ENCODE measurements around the gene POLR2A. TPM values are rescaled to one million over a fixed set of nuclear protein-coding genes. Genes with fewer than 3 reads are reported as not detected.

Gene POLR2A
- total RNA-seq, 1 donor from 2014 or later: 198 TPM

- peak overlapping the region; percentile 69 for H3K4me3 Mint-ChIP-seq (ENCODE audit: unreplicated experiment)
- peaks cover 55% of the 10 kb centered on the region for H3K36me3 Mint-ChIP-seq (ENCODE audit: low read depth, unreplicated experiment)
- H3K27ac Mint-ChIP-seq (ENCODE audit: unreplicated experiment): peak overlapping the region; percentile 84
- TF ChIP-seq CTCF (IDR thresholded peaks at IDR 0.05; ENCODE audit: unreplicated experiment): no peak
- H3K9me3 Mint-ChIP-seq (ENCODE audit: unreplicated experiment): no peaks in the 10 kb centered on the region
- H3K27me3 Mint-ChIP-seq (ENCODE audit: unreplicated experiment): peaks cover 5% of the 10 kb centered on the region
- no peak for DNase-seq (ENCODE audit: low spot score)
- peaks cover 41% of the 10 kb centered on the region for H3K4me1 Mint-ChIP-seq (ENCODE audit: unreplicated experiment)
Observed at GRCh38 chr17:7495906-7496434, 11.8 kb downstream of the POLR2A start.

GRCh38 chr17:7496470-7497183 is 12.5 kb downstream of the POLR2A start:
- Mint-ChIP-seq H3K27ac (ENCODE audit: unreplicated experiment) (peak overlapping the region; percentile 84), H3K36me3 (ENCODE audit: low read depth, unreplicated experiment) (peaks cover 61% of the 10 kb centered on the region), H3K27me3 (ENCODE audit: unreplicated experiment) (peaks cover 7% of the 10 kb centered on the region), H3K4me1 (ENCODE audit: unreplicated experiment) (peaks cover 39% of the 10 kb centered on the region), H3K9me3 (ENCODE audit: unreplicated experiment) (no peaks in the 10 kb centered on the region), H3K4me3 (ENCODE audit: unreplicated experiment) (peak overlapping the region; percentile 69)
- DNase-seq (ENCODE audit: low spot score): no peak
- no peak for TF ChIP-seq CTCF (IDR thresholded peaks at IDR 0.05; ENCODE audit: unreplicated experiment)

GRCh38 chr17:7497228-7497627 is 13.1 kb downstream of the POLR2A start:
- peaks cover 35% of the 10 kb centered on the region for H3K4me1 Mint-ChIP-seq (ENCODE audit: unreplicated experiment)
- H3K36me3 Mint-ChIP-seq (ENCODE audit: low read depth, unreplicated experiment): peaks cover 65% of the 10 kb centered on the region
- H3K9me3 Mint-ChIP-seq (ENCODE audit: unreplicated experiment): no peaks in the 10 kb centered on the region
- no peak for DNase-seq (ENCODE audit: low spot score)
- peaks cover 7% of the 10 kb centered on the region for H3K27me3 Mint-ChIP-seq (ENCODE audit: unreplicated experiment)
- H3K4me3 Mint-ChIP-seq (ENCODE audit: unreplicated experiment): peak overlapping the region; percentile 67
- no peak overlapping the region for H3K27ac Mint-ChIP-seq (ENCODE audit: unreplicated experiment)
- no peak for TF ChIP-seq CTCF (IDR thresholded peaks at IDR 0.05; ENCODE audit: unreplicated experiment)

- Mint-ChIP-seq H3K9me3 (ENCODE audit: unreplicated experiment) (no peaks in the 10 kb centered on the region), H3K27me3 (ENCODE audit: unreplicated experiment) (peaks cover 7% of the 10 kb centered on the region), H3K4me3 (ENCODE audit: unreplicated experiment) (no peak overlapping the region), H3K27ac (ENCODE audit: unreplicated experiment) (no peak overlapping the region), H3K36me3 (ENCODE audit: low read depth, unreplicated experiment) (peaks cover 69% of the 10 kb centered on the region), H3K4me1 (ENCODE audit: unreplicated experiment) (peaks cover 35% of the 10 kb centered on the region)
- DNase-seq (ENCODE audit: low spot score): no peak
- TF ChIP-seq CTCF (IDR thresholded peaks at IDR 0.05; ENCODE audit: unreplicated experiment): no peak
Observed at GRCh38 chr17:7497636-7498035, 13.5 kb downstream of the POLR2A start.

- peak overlapping the region; percentile 82 for H3K27ac Mint-ChIP-seq (ENCODE audit: unreplicated experiment)
- DNase-seq (ENCODE audit: low spot score): no peak
- TF ChIP-seq CTCF (IDR thresholded peaks at IDR 0.05; ENCODE audit: unreplicated experiment): no peak
- peaks cover 67% of the 10 kb centered on the region for H3K36me3 Mint-ChIP-seq (ENCODE audit: low read depth, unreplicated experiment)
- H3K27me3 Mint-ChIP-seq (ENCODE audit: unreplicated experiment): peaks cover 8% of the 10 kb centered on the region
- no peaks in the 10 kb centered on the region for H3K9me3 Mint-ChIP-seq (ENCODE audit: unreplicated experiment)
- H3K4me1 Mint-ChIP-seq (ENCODE audit: unreplicated experiment): peaks cover 21% of the 10 kb centered on the region
- H3K4me3 Mint-ChIP-seq (ENCODE audit: unreplicated experiment): peak overlapping the region; percentile 81
Observed at GRCh38 chr17:7499161-7499560, 15.0 kb downstream of the POLR2A start.

Data from endothelial cell (in vitro differentiated cells).